D721Med (cell line): ENCODE measurements around the gene TDRD9.
"Not testable (repeated sequence)": the region's sequence is repeated elsewhere in the genome, so short reads cannot be mapped to it uniquely, and the experiment has no call there.

Source experiments
- DNase-seq: peaks from one replicate; pipeline ENCODE4 v3.0.0; 2011; ENCODE audit warnings: low spot score; ENCODE audit not compliant: insufficient read length
- FAIRE-seq: peaks from 2 replicates; lab custom pipeline; 2011; peaks lifted over from hg19 to GRCh38; lab: Jason Lieb, UNC
- CTCF ChIP-seq: IDR thresholded peaks from 2 replicates; pipeline ENCODE4 v1.5.1; 2012; ENCODE audit warnings: mild to moderate bottlenecking, control low read depth; ENCODE audit not compliant: insufficient read depth; ENCODE audit errors: missing control alignments

The TDRD9 gene

GRCh38 chr14:103887557-103888115, 40.6 kb upstream of the TDRD9 start:
- no peak for FAIRE-seq
- no peak for TF ChIP-seq CTCF

GRCh38 chr14:103889002-103889312, 39.3 kb upstream of the TDRD9 start:
- not testable (repeated sequence) for DNase-seq, FAIRE-seq

More at GRCh38 chr14:103887557-103888115, 40.6 kb upstream of the TDRD9 start:
- DNase-seq = no peak

GRCh38 chr14:103889313-103890051, 38.8 kb upstream of the TDRD9 start:
- FAIRE-seq (no peak), DNase-seq (no peak)
- no peak for TF ChIP-seq CTCF

- no peak for TF ChIP-seq CTCF
- no peak for DNase-seq
- no peak for FAIRE-seq
Observed at GRCh38 chr14:103890052-103890371, 38.2 kb upstream of the TDRD9 start.

- no peak for FAIRE-seq
- TF ChIP-seq CTCF = no peak
- no peak for DNase-seq
Observed at GRCh38 chr14:103890821-103891666, 37.2 kb upstream of the TDRD9 start.

- no peak for TF ChIP-seq CTCF
- FAIRE-seq = no peak
- DNase-seq = no peak
Observed at GRCh38 chr14:103891667-103892215, 36.5 kb upstream of the TDRD9 start.

- no peak for FAIRE-seq
- no peak for TF ChIP-seq CTCF
Observed at GRCh38 chr14:103892247-103892646, 36.0 kb upstream of the TDRD9 start.

More at GRCh38 chr14:103892247-103892646, 36.0 kb upstream of the TDRD9 start:
- no peak for DNase-seq
